Prostate gland (tissue), 2 donors: ENCODE results near the gene CORO2B. TPM values are rescaled to one million over a fixed set of nuclear protein-coding genes. Genes with fewer than 3 reads are reported as not detected.

ENCODE experiments used
- DNase-seq: peaks from one replicate; pipeline ENCODE4 v3.0.0-alpha.2; 2019; ENCODE audit warnings: low spot score
- H3K27ac ChIP-seq, 2 donors: fragments of 200-600 bp; sonication (generic); 2 replicates each; pipeline ENCODE4 v1.5.1; 2017 to 2019
- H3K27me3 ChIP-seq: fragments of 200-600 bp; sonication (generic); replicated peaks from 2 replicates; pipeline ENCODE4 v1.5.1; 2019; ENCODE audit not compliant: insufficient read depth
- H3K36me3 ChIP-seq, 2 donors: fragments of 200-600 bp; sonication (generic); 1 replicate in 1 of 2; 2 replicates in 1 of 2; pipeline versions ENCODE4 v1.5.1 to v1.8.1; 2017 to 2019
- H3K4me1 ChIP-seq: fragments of 200-600 bp; sonication (generic); replicated peaks from 2 replicates; pipeline ENCODE4 v1.5.1; 2019
- H3K4me3 ChIP-seq, 2 donors: fragments of 200-600 bp; sonication (generic); 2 replicates each; pipeline ENCODE4 v1.5.1; 2017 to 2019
- H3K9me3 ChIP-seq: fragments of 200-600 bp; sonication (generic); 2 replicates; pipeline ENCODE4 v1.5.1; 2017
- CTCF ChIP-seq, 4 experiments: fragments of 200-600 bp in 2 of 4; fragments of 450-650 bp in 2 of 4; sonication (generic) in 2 of 4; IDR thresholded peaks; 1 replicate in 3 of 4; 2 replicates in 1 of 4; pipeline ENCODE4 v1.5.1; 2016 to 2019; ENCODE audit warnings: antibody characterized with exemption in 4 of 4, mild to moderate bottlenecking in 2 of 4, moderate library complexity in 2 of 4
- POLR2A ChIP-seq: fragments of 450-650 bp; IDR thresholded peaks from one replicate; pipeline ENCODE4 v1.6.1; 2016; ENCODE audit warnings: antibody characterized with exemption, mild to moderate bottlenecking
- POLR2AphosphoS5 ChIP-seq: sonication (generic); formaldehyde crosslinking; IDR thresholded peaks from one replicate; pipeline ENCODE4 v1.6.1; 2017; ENCODE audit warnings: antibody characterized with exemption
- WGBS: methylation state at CpG from one replicate; pipeline ENCODE4 v1.1.5; 2018; 5-methylcytosine and 5-hydroxymethylcytosine counted together
- intact Hi-C: fragments of 100-400 bp; cut with DNase I; formaldehyde crosslinking; loops from one replicate; pipeline ENCODE4 v1.14.2; 2022
- total RNA-seq, 2 donors: library from RNA; depleted of rRNA; stranded (reverse); fragments of >200 nt; gene quantifications; one replicate each; pipeline ENCODE4 v1.1.0, GENCODE V29; 2016

The CORO2B gene
- total RNA-seq, 2 donors from 2014 or later = 0.50 to 1.4 TPM

- Histone ChIP-seq H3K27ac (no peak overlapping the region), H3K9me3 (no peaks in the 10 kb centered on the region), H3K36me3 (no peaks in the 10 kb centered on the region), H3K4me3 (no peak overlapping the region), H3K27me3 (no peaks in the 10 kb centered on the region), H3K4me1 (no peaks in the 10 kb centered on the region)
- DNase-seq = no peak
- intact Hi-C loops = loop anchor here (5.0 kb wide), 1 partner anchor 83 kb away; no protein-coding TSS in a partner anchor
- TF ChIP-seq POLR2AphosphoS5 (no peak), POLR2A (no peak), CTCF (IDR thresholded peaks at IDR 0.05) (no peak)
Observed at GRCh38 chr15:68734352-68734751, 155.6 kb downstream of the CORO2B start.

- H3K4me1 ChIP-seq = no peaks in the 10 kb centered on the region
- no peaks in the 10 kb centered on the region for H3K9me3 ChIP-seq
- H3K4me3 ChIP-seq = no peak overlapping the region
- H3K27ac ChIP-seq = no peak overlapping the region
- no peaks in the 10 kb centered on the region for H3K36me3 ChIP-seq
- H3K27me3 ChIP-seq = no peaks in the 10 kb centered on the region
- TF ChIP-seq POLR2A (no peak), CTCF (IDR thresholded peaks at IDR 0.05) (no peak), POLR2AphosphoS5 (no peak)
- DNase-seq = no peak
- intact Hi-C loops = loop anchor here (5.0 kb wide), 1 partner anchor 82 kb away; no protein-coding TSS in a partner anchor
Observed at GRCh38 chr15:68734881-68735280, 156.1 kb downstream of the CORO2B start.

GRCh38 chr15:68735610-68736009, 156.8 kb downstream of the CORO2B start:
- DNase-seq = no peak
- no peaks in the 10 kb centered on the region for H3K36me3 ChIP-seq
- intact Hi-C loops = no loop called here
- H3K27me3 ChIP-seq = no peaks in the 10 kb centered on the region
- no peak for TF ChIP-seq POLR2AphosphoS5
- TF ChIP-seq CTCF (IDR thresholded peaks at IDR 0.05) = no peak
- no peak for TF ChIP-seq POLR2A
- H3K4me3 ChIP-seq = no peak overlapping the region
- no peaks in the 10 kb centered on the region for H3K9me3 ChIP-seq
- no peak overlapping the region for H3K27ac ChIP-seq
- H3K4me1 ChIP-seq = no peaks in the 10 kb centered on the region

GRCh38 chr15:68739390-68740080, 160.7 kb downstream of the CORO2B start:
- Histone ChIP-seq H3K27me3 (no peaks in the 10 kb centered on the region), H3K4me1 (no peaks in the 10 kb centered on the region), H3K4me3 (no peak overlapping the region), H3K9me3 (no peaks in the 10 kb centered on the region), H3K36me3 (no peaks in the 10 kb centered on the region), H3K27ac (no peak overlapping the region)
- WGBS = 72% methylated on average over 6 of the region's 6 CpGs
- no peak for TF ChIP-seq POLR2A
- no peak for TF ChIP-seq POLR2AphosphoS5
- no peak for TF ChIP-seq CTCF (IDR thresholded peaks at IDR 0.05)
- intact Hi-C loops = no loop called here
- DNase-seq = no peak

GRCh38 chr15:68743256-68743655, 164.5 kb downstream of the CORO2B start:
- no peak overlapping the region for H3K4me3 ChIP-seq
- intact Hi-C loops = no loop called here
- TF ChIP-seq POLR2A (no peak), POLR2AphosphoS5 (no peak), CTCF (IDR thresholded peaks at IDR 0.05) (no peak)

More at GRCh38 chr15:68743256-68743655, 164.5 kb downstream of the CORO2B start:
- no peaks in the 10 kb centered on the region for H3K36me3 ChIP-seq
- H3K27ac ChIP-seq = no peak overlapping the region
- no peaks in the 10 kb centered on the region for H3K4me1 ChIP-seq
- DNase-seq = no peak
- H3K27me3 ChIP-seq = no peaks in the 10 kb centered on the region
- H3K9me3 ChIP-seq = no peaks in the 10 kb centered on the region
- WGBS = 96% methylated on average over 3 of the region's 3 CpGs
